Measurements from ENCODE around the gene ANO4.

The ANO4 gene

DNA sequence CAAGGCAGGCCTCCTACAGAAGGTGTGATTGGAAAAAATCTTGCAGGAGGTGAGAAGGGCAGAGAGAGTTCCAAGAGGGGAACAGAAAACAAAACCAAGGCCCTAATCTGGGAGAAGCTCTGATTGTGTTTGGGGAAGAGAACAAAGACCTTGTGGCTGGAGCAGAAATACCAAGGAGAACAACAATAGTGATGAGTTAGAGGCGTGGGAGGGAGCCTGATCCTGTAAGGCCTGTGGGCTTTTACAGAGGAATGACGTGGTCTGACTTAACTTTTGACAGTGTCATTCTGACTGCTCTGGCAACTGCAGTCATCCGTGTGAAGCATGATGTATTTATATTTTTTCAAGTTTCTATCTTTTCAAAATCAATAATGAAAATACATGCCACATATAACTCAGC is 200.6 kb downstream of the ANO4 start:
- no peak for DNase-seq

DNA sequence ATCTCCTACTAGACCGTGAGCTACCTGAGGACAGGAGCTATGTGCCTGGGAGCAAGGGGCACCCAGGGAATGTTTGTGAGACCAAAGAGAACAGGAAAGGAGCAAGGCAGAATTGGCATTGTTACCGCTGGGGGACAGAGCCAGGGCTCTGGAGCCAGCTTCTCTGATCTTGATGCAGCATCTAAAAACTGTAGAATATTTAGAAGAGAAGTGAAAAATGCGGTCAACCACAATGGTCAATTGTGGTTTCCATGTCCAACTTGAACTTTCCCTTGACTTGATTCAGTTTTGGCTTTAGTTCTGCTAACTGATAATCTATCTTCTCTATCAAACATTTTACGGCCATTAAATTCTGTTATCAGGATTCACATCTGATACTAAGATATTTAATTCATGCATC is 201.2 kb downstream of the ANO4 start:
- DNase-seq, result no peak

DNA sequence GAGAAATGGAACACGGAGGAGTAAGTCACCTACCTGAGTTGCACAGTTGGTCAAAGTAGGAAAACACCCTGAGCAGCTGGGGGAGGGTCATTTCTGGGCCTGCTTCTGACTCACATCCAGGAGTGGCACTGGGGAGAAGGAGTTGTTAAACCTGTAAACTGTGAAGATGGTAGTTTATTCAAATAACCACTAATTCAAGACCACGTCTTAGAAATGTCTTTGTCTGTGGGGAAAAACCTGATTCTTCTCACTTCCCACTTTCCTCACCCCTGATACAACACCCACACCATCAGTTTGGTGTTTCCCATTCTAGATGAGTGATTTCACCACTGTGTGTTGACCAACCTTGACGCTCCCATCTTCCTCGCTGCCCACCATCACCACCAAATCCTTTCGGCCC is 207.1 kb downstream of the ANO4 start:
- no peak for DNase-seq

DNA sequence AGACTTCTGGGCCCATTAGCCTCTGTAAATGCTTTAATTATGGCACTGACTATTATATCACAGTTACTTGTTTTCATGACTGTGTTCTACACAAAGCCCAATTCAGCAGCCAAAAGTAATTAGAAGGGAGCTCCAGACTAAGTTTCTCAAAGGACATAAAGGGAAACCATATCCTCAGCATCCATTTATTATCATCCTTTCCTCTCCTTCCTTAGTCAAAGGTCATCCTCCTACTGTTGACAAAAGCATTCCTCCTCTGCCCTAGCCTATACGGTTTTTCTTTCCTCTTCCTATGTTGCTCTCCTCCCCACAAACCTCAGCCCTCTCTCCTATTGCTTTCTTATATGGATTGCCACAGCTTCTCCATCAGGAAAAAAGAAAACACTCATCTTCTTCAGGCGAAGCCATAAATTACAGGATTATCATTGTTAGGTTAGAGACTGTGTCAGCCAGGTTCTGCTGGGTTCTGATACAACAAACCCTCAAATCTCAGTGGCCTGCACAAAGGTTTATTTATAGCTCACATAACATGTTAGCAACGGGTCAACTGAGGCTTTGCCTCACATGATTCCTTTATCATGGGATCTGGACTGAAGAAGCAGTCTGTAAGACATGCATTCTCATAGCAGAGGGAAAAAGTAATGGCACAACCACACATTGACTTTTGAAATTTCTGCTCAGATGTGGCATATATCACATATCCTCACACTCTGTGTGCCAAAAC is 208.3 kb downstream of the ANO4 start:
- no peak for DNase-seq

DNA sequence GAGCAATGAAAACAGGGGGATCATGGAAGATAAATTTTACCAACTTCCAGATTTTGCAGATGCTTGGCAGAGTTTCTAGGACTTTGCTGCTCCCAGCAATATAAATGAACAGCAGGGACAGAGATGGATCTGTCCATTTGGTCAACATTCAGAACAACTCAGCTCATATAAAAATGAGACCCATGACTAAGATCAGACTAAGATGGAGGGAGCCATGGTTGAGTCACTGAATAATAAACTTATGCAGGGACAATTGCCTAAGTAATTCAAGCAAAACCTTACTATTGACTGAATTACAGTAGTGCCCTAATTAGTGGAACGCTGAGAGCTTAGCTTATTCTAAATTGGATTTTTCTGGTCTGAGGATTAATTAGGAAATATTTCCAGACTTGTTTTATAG is 210.3 kb downstream of the ANO4 start:
- DNase-seq, result no peak

DNA sequence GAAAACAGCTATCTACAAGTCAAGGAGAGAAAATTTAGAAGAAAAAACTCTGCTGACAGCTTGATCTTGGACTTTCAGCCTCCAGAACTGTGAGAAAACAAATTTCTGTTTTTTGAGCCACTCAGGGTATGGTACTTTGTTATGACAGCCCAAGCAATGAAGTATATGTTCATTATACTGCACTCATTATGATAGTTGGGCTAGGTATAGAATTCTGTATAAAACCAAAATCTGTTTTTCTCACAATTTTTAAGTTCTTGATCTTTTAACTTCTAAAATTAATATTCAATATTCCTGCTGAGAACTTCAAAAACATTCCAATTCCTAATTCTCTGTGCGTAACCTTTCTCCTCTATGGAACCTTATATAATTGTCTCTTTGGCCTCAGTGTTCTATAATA is 214.7 kb downstream of the ANO4 start:
- no peak for DNase-seq

DNA sequence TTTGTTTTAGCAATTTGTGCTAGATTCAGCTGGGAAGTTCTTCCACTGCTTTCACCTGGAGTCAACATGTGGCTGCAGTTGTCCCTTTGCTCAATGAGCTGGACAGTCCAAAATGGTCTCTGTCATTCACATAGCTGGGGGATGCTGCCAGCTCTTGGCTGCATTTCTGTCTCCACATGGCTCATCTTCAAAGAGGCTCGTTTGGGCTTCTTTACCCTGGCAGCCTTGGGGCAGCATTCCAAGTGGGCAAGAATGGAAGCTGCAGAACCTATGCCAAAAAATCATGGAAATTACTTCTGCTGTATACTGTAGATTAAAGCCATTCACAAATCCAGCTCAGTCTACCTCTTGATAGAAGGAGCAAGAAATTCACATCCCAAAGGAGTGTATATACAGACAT is 216.3 kb downstream of the ANO4 start:
- DNase-seq, result peak; percentile 73 to 95

DNA sequence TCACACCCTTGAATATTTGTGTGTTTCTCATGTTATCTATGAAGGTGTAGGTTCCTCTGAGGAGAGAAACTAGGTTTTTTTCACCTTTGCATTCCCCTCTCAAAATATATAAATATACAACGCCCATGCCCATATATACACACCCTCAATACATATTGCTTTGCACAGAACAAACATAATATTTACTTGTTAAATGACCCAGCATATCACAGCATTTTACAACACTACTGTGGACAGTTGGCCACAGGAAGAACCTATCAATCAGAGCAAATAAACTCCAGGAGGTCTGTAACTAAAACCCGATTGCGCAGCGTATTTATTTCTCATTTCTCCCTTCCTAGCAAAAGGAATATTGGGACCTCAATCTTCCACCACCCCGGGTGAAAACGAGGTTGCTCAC is 219.4 kb downstream of the ANO4 start:
- no peak for DNase-seq

DNA sequence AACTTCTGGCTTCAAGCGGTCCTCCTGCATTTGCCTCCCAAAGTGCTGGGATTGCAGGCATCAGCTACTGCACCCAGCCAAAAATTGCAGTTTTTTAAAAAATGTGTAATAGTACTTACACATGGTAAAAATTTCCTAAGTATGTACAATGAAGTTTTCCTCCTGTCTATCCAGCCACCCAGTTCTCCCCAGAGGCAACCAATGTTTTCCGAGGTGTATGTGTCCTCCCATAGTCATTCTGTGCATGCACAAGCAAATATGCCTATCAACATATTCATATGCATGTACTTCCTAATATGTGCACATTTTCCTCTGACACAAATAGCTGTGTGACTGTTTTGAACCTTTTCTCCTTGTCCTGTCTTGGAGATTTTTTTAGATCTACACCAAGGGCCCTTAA is 220.5 kb downstream of the ANO4 start:
- no peak for DNase-seq

DNA sequence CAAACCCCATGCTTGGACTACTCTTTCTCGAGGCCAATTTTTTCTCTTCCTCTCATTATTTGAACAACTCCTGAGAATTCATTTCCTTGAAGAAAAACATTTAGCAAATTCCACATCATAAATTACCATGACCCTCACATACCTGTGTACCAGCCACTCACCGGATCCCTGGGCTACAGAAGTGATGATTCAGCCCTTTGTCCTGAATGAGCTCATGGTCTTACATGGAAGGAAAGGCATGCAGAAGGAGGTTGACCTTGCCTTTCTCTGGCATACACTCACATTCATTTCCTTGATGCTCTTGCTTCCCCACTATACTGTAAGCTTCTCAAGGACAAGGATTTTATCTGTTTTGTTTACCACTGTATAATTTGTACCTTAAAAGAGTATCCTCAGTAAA is 224.0 kb downstream of the ANO4 start:
- DNase-seq, result no peak

DNA sequence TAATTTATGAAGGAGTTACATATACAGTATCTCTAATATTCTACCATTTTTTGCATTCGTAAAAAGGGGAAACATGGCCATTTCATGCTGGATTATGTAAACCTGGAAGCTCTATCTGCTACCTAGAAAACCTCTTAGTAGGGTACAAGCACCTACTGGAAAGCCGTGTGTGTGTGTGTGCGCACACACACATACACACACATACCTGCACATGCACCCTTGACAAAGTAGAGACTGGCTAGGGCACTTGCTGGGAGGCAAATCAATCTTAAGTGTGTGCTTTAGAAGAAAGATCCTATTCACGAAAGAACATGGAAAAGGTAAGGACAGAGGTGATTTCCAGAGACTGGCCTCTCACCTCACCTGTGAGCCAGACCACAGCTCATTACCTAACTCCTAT is 224.6 kb downstream of the ANO4 start:
- no peak for DNase-seq

DNA sequence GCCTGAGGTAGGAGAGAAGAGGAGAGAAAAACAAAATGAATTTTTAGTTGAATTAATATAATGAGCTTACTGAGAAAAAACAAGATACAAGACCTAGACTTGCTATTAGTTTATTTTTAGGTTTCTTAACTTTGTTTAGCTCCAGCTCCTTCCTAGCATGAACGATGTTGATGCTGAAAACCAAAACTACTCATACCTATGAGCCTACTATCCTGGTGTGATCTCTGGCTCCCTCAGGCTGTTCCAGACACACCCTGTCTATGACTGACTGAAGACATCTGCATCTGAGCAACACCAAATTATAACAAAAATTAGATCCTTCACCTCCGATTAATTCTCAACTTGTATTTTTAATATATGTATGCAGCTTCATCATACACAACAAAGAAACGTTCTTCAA is 225.1 kb downstream of the ANO4 start:
- DNase-seq, result no peak

DNA sequence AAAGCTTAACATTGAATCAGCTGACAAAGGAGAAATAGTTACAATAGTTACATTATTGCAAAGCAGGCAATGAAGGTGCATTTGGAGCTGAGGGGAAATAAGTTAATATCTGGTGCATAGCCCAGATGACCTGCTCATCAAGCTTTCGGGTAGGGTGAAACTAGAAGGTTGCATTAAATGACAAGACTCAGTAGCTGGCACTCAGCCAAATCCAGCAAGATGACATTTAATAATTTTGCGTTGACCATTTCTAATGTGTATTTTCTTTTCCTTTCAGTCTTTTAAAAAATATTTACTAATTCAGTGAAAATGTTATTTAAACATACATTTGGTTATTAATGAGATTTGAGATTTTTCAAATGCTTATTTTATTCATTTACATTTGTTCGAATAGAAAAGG is 226.9 kb downstream of the ANO4 start:
- peak in 1 of 2 experiments; percentile 6 for DNase-seq

DNA sequence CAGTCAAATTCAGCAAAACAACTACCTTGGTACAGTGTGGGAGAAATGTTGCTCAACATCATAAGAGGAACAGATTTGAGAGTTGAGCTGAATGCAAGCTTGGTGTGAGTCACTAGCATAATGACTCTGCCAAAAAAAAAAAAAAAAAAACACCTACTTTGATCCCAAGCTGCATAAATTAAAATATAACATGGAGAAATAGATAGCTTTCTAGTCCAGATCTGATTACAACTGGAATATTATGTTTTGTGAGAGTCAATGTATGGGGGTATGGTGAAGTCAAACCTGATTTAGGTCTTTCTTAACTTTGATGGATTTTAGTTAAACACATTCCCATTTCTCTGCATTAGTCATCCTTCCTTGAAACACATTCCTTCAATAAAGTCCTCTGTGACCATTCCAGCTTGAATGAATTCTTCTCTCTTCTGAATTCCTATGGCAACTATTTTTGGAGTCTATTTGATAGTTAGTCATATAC is 227.4 kb downstream of the ANO4 start:
- DNase-seq, result peak in 1 of 2 experiments; percentile 31

DNA sequence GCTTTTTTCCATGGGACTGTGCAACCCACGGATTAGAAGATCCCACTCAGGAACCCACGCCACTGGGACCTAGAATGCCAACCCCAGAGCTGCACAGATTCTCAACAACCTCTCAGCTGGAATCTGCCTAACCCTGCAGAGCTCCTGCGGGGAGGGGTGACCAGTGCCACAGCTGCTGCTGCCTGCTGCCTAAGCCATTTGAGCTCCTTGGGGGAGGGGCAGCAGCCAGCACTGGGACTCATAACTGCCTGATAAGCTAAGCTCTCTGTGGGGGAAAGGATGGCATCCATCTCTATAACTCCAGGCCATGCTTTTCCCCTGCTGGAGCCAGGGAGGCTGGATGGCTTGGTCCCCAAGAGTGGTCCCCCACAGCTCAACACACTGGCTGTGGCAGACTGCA is 232.6 kb downstream of the ANO4 start:
- DNase-seq, result no peak

DNA sequence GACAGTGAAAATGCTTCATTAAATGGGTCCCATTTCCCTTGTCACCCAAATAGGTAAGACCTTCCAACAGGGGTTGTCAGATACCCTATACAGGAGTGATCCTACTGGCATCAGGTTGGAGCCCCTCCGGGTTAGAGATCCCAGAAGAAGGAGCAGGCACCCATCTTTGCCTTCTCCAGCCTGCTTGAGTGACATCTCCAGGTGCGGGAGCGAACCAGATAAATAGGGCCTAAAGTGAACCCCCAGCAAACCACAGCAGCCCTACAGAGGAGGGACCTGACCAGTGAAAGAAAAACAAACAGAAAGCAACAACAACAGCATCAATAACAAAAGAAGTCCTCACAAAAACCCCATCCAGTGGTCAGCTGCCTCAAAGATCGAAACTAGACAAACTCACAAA is 233.2 kb downstream of the ANO4 start:
- DNase-seq, result no peak

DNA sequence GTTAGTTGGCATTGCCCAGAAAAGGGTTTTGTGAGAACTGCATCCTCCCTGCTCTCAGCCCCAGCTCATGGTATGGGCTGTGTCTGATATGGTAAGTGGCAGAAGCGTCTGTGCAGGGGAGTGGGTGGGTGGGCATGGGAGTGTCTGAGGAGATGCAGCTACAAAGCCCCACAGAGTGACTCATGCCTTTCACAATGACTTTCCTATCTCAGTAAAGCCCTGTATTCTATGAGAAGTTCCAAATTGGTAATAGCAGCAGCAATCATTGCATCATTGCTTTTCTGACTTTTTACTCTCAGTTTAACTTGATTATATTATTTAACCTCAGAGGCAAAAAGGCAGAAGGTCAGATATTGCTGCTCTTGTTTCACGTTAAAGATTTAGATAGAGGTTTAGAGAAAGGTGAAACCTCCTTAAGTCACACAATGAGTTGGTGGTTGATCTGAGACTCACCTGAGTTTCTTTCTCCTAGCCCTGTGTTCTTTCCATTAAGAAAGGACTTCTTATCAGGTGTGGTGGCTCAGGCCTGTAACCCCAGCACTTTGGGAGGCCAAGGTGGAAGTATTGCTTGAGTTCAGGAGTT is 243.8 kb downstream of the ANO4 start:
- no peak for DNase-seq

DNA sequence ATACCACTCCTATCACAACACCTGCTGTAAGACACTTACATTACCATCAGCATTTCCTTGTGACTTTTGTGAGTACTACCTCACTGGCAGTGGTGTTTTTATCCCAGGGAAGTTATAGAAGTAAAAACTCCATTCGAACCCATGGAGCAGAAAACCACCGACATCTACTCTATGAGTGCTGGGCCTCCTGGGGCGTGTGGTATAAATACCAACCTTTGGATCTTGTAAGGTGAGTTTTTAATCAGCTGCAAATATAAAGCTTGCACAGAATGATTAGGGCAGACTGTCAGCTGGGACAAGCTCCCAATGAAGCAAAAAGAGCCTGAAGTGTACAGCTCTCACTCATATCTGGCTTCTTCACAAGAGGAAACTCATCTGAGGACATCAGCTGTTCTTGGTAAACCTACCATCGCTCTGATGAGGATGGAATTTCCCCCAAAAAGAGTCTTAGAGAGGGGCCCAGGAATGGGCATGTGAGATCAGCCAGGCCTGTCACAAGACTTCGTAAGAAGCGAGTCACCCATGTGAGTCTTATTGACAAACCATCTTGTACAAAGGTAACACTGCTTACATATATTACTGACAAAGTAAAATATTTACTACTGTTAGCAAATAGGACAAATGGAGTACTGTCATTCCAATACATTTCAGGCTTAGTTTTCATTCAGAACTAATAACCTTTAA is 245.4 kb downstream of the ANO4 start:
- no peak for DNase-seq

DNA sequence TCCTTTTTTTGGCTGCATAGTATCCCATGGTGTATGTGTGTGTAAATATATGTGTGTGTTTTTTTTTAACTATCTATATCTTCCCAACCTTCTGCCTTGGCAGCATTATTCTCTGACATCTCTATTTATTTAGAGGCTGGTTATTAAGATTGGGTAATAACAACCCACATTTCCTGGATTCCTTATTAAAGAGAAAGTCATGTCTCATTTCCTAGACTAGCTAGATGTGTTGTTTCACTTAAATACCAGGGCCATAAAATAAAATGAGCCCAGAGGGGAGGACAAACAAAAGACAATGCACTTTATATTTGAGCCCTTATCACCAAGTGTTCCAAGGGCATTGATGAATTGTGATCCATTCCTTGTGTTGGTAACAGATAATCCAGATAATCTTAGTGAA is 246.4 kb downstream of the ANO4 start:
- DNase-seq, result no peak

DNA sequence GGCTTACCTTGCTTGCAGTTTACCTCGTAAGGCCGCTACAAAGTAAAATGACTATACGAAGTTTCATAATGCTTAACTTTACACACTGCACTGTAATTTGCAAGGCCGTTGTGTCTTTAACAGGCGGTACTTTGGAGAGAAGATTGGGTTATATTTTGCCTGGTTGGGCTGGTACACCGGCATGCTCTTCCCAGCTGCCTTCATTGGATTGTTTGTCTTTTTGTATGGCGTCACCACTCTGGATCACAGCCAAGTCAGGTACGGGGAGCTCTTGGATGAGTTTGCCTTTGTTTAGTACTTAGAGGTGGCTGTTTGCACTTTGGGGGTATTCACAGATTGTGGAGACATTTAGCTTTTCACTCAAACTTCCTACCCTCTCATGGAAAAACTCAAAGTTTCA is 247.6 kb downstream of the ANO4 start:
- no peak for DNase-seq

DNA sequence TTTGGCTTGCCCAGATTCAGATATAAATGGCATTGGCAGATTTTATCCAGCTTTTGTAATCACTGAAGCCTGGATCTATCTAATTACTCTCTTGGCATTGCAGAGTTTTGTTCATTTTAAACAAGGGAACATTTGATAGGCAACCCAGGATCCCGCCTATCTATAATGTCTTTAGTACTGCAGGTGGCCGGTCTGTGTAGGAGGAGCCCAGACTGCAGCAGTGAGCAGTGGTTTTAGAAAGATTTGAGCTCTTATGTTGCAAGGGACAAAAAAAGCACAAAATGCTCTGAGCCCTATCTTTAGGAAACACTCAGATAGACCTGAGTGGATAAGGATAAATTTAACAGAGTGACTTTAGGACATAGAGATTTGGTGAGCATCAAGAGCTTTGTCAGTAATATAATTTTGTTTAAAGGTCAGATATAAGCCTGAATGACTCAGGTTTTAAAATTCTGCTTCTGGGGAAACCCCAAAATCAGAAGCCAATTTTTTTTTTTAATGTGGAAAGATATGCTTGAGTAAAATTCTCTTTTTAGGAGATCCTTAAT is 250.0 kb downstream of the ANO4 start:
- no peak for DNase-seq

DNA sequence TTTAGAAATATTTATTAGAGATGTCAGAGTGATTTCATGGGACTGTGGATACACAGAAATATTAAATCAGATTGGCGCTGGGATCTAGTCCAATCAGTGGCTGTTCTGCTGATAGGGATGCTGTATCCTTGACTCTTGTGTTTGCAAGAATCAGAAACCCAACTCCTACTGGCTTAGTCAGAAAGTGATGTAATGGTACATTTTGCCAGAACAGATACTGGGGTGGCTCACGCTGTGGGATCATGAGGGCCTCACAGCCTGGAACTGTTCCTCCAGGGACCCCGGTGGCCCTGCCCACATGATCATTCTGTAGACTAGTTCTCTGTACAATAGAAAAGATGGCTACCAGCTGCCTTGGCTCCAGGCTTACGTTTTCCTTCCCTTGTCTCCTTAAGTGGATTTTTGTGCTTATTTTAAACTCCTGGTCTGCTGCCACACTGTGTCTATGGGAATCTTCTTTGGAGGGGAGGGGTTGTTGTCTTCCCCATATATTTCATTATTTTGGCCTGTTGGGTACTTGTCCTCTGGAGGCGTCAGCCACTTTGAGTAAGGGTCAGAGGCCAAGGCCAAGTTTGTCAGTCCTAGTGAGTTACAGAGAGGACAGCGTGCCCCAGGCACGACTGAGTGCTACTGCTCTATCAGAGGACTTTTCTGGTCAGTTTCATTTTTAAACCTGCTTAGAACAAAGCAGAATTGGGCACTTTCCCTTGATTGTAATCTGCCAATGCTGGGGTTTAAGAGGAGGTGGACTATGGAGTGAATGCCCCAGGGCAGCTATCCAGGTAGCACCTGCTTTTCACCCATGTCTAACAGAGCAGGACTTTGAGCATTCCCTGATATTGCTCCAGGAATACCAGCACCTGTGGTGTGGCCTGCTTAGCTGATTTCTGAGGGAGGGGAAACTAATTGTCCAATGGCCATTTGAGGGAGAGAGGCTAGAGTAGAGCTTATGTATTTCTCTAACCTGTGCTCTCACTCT is 251.2 kb downstream of the ANO4 start:
- no peak for DNase-seq

DNA sequence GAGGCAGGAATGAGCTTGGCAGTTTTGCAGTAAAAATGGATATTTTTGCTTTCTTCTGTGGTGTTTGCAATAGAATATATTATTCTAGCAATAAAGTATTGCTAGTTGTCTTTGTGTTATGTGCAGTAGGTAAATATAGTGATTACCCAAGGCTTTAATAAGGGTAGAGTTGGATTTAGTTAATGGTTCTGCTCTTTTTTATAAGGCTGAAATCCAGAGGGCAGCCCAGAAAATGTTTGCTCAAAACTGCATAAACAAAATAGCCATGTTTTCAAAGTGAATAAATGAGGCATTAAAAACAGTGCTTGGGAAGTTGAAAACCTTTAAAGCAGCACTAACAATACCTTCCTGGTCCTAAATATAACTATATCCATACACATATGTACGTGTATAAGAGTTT is 253.1 kb downstream of the ANO4 start:
- no peak for DNase-seq

All from NCI-H446 (cell line).